ENCODE results near the gene SLC35G3. TPM values are rescaled to one million over a fixed set of nuclear protein-coding genes. Genes with fewer than 3 reads are reported as not detected.
"Not testable (repeated sequence)": the region's sequence is repeated elsewhere in the genome, so short reads cannot be mapped to it uniquely, and the experiment has no call there.

SLC35G3 gene
- not detected in 2 replicates for total RNA-seq (2014; rRNA removed; shearing (Covaris generic))

DNA sequence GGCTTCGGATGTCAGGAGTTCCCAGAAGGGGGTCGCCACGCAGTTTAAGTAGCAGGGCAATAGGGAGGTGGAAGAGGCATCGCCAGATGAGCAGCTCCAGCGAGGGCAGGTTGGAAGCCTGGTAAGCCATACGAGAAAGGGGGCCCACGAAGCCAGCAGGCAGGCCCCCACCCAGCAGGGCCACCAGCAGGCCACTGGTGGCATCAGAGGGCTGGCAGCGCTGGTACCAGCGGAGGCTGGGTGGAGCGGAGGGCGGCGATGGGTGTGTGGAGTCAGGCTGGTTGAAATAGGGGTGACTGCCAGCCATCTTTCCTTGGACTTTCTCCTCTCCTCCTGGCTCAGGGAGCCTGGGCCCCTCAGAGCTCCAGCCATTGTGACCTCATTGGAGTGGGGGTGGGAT lies at the start of gene SLC35G3:
Gene SLC35G3 (minus strand): TSS at position 393 of the 400 bp plus-strand sequence. CDS start 86 bp downstream, at position 307.
- DNase-seq (ENCODE audit: low spot score): not testable (repeated sequence)

- DNase-seq (ENCODE audit: low spot score): peak; percentile 70
Measured at GRCh38 chr17:35243561-35244340, 49.6 kb upstream of the SLC35G3 start.

GRCh38 chr17:35242805-35243560 lies 48.8 kb upstream of the SLC35G3 start, which contains the start of gene SLFN5:
TSS of gene SLFN5 (plus strand) at chr17:35243072. CDS start at chr17:35258691, 15,619 bp downstream.
- peak; percentile 94 for DNase-seq (ENCODE audit: low spot score)

DNA sequence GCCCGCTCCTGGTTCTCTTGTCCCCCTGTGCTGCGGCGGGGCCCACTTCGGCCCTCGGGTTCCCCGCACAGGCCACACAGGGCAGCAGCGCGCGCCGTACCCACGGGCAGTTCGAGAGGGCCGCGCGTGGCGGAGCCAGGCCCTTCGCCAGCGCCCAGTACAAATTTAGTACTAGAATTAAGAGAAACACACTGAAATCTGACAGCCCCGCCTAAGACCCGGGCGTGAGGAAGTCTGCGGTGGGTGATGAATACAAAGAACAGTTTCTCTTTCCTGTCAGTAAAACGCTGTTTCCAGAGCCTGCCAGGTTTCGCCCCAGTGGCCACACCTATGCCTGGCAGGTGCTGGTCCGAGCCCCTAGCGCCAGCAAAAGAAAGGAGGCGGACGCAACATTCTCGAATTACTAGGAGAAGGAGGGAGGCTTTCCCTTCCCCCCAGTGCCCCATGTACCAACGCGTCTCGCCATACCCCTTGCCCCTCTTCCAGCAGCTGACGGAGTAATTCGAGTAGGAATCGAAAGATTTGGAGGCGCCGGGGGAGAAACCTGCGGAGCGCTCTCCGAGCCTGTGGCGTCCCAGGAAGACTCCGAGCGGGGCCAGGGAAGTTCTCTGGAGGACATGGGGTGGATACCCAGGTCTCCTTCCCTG lies 48.1 kb upstream of the SLC35G3 start:
- DNase-seq (ENCODE audit: low spot score): peak; percentile 92

DNA sequence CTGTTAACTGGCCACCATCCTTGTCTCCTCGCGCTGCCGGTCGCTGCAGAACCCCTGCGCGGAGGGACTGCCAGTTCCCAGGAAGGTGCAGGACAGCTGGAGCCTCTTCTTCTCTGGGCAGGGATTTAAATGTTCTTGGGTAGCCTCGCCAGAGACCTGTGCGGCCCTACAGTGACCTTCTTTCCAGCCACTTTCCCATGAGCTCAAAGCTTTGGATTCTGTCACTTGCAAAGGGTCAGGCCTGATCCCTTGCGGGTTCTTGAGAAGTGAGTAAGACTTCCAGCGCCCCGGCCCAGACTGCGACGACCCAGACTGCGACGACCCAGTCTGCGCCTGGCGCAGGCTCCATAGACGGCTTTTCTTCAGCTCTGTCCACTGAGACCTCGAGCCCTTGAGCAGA lies 47.3 kb upstream of the SLC35G3 start:
- DNase-seq (ENCODE audit: low spot score): no peak

DNA sequence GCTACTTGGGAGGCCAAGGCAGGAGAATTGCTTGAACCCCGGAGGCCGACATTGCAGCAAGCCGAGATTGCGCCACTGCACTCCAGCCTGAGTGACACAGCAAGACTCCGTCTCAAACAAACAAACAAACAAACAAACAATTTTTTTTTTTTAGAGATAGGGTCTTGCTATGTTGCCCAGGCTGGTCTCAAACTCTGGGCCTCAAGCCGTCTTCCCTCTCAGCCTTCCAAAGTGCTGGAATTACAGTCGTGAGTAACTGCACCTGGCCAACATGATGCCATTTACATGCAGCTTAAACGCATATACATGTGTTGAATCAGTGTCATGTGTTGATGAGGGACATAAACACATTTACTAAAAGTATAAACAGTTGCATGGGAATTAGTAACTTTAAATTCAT lies 46.7 kb upstream of the SLC35G3 start:
- DNase-seq (ENCODE audit: low spot score): no peak

DNA sequence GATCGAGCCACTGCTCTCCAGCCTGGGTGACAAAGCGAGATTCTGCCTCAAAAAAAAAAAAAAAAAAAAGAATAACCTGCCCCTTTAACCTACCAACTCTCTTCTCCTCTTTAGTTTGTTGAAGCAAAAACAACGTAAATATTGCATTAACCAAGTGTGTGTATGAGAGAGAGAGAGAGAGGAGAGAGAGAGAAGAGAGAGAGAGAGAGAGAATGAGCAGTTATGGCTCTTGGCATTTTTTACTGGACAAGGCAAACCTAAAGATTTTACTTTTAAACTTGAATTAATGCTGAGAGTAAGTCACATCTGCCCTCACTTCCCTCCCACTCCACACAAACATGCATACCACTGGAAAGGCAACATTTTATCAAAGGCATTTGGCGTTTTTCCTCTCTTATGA lies 45.6 kb upstream of the SLC35G3 start:
- no peak for DNase-seq (ENCODE audit: low spot score)

DNA sequence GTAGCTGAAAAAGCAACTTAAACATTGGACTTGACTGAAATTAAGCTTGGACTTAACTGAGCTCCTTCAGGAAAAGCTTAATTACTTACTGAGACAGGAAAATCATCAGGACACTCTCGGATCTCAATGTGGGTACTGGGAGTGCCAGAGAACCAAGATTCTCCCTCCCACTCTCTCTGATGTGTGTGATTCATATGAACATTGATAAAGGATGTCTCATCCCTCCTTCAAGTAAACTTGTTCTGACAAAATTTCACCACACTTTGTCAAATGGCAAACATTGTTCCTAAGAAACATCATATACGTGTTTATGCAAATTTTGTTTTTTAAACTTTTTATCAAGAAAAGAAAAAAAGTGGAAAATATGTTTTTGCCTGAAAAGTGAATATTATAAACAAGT lies 44.6 kb upstream of the SLC35G3 start:
- no peak for DNase-seq (ENCODE audit: low spot score)

DNA sequence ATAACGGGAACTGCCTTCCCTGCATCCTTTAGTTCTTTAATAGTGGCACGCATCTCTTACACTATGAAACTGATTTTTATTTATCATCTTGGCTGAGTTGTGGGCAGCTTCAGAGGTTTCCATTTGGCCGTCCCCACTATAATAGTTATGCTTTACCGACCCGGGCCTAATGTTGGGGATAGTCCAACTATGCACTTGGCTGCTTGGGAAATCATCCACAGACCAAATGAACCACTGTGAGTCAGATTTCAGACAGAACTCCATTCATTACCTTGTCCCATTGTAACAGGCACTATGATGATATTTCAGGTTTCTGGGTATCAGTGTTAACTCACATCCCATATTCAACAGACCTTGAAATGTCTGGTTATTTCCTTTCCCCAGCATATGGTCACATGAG lies 42.6 kb upstream of the SLC35G3 start:
- no peak for DNase-seq (ENCODE audit: low spot score)

DNA sequence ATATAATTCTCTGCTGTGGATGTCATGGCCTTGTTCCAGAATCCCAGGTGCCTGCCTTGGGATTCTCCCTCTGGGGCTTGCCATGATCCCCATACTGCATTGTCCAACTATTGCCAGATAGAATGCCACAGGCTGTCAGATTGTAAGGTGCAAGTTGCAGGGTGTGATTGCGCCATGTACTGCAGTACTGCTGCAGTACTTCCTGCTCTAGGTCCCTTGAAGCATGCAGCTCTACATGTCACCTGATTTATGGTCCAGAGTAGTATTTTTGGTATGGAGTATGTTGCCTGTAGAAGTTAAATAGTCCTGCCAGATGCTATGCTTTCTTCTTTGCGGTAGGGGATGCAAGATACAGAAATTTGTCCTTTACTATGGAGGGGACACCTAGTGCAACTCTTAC lies 41.7 kb upstream of the SLC35G3 start:
- no peak for DNase-seq (ENCODE audit: low spot score)

GRCh38 chr17:35235289-35235688 lies 41.1 kb upstream of the SLC35G3 start:
- no peak for DNase-seq (ENCODE audit: low spot score)

DNA sequence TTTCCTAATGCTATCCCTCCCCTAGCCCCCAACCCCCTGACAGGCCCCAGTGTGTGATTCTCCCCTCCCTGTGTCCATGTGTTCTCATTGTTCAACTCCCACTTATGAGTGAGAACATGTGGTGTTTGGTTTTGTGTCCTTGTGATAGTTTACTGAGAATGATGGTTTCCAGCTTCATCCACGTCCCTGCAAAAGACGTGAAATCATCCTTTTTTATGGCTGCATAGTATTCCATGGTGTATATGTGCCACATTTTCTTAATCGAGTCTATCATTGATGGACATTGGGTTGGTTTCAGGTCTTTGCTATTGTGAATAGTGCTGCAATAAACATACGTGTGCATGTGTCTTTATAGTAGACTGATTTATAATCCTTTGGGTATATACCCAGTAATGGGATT lies 40.1 kb upstream of the SLC35G3 start:
- DNase-seq (ENCODE audit: low spot score): not testable (repeated sequence)

DNA sequence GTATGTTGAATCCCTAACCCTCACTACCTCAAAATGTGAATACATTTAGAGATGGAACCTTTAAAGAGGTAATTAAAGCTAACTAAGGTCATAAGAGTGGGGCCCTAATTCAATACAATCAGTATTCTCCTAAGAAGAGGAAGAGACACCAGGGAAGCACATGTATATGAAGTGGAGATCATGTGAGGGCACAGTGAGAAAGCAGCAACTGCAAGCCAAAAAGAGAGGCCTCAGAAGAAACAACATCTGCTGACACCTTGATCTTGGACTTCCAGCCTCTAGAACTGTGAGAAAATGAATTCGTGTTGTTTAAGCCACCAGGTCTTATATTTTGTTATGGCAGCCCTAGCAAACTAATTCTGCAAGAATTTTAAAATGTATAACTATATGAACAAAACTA lies 35.4 kb upstream of the SLC35G3 start:
- DNase-seq (ENCODE audit: low spot score): no peak

DNA sequence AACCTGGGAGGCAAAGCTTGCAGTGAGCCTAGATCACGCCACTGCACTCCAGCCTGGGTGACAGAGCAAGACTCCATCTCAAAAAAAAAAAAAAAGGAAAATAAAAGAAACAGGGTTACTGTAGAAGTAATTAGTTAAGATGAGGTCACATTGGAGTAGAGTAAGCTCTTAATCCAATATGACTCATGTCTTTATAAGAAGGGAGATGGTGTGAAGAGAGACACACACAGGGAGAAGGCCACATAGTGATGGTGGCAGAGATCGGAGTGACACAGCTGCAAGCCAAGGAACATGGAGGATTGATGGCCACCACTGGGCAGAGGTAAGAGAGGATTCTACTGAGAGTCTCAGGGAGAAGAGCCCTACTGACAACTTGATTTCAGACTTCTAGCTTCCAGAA lies 33.4 kb upstream of the SLC35G3 start:
- DNase-seq (ENCODE audit: low spot score): no peak

- DNase-seq (ENCODE audit: low spot score): no peak
Measured at GRCh38 chr17:35224436-35224835, 30.2 kb upstream of the SLC35G3 start.

- no peak for DNase-seq (ENCODE audit: low spot score)
Measured at GRCh38 chr17:35222452-35222851, 28.3 kb upstream of the SLC35G3 start.

DNA sequence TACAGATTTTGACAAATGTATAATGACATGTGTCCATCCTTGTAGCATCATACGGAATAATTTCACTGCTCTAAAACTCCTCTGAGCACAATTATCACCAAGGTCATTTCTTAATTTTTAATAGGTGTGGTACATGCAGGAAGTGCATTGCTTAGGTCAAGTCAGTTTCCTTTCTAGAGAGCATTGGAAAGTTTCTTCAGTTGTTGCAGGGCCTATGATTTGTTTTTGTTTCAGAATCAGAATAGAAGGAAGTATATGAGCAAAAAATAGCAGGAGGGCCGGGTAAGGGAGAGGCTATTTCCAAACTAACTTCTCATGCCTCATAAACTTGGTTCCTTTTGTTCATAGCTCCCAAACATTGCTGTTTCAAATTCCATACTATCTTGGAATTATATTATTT lies 24.7 kb upstream of the SLC35G3 start:
- no peak for DNase-seq (ENCODE audit: low spot score)

DNA sequence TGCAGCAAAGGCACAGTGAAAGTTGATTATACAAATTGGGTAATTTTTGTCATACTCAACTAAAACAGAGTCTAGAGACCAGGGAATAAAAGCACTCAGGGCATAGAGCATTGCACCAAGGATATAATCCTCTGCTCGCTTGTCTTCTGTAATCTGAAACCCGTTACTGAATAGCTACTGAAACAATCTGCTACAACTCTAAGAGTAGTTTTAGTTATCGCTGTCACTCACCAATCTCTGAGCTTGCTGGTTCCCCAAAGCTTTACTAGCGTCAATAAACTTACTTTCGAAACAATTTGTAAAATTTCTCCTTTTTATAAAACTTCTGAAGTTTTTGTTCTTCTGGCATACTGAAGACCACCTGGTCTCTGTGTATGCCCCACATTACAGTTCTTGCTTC lies 22.9 kb upstream of the SLC35G3 start:
- DNase-seq (ENCODE audit: low spot score): no peak

- DNase-seq (ENCODE audit: low spot score): no peak
Measured at GRCh38 chr17:35214631-35215273, 20.6 kb upstream of the SLC35G3 start.

- no peak for DNase-seq (ENCODE audit: low spot score)
Measured at GRCh38 chr17:35214192-35214591, 20.0 kb upstream of the SLC35G3 start.

- no peak for DNase-seq (ENCODE audit: low spot score)
Measured at GRCh38 chr17:35213412-35213940, 19.3 kb upstream of the SLC35G3 start.

DNA sequence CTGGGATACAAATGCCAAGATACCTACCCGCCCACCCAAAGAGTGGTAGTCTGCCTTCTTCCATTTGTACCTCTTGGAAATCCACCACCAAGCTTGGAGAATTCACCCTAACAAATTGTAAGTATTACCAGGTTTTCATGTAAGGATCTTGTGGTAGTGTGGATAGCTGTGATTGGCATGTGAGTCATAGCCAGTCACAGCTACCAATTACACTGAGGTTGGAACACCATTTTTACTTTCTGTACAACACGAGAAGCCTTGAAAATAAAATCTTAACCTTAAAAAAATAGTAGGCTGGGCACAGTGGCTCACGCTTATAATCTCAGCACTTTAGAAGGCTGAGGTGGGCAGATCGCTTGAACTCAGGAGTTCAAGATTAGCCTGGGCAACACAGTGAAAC lies 18.5 kb upstream of the SLC35G3 start:
- DNase-seq (ENCODE audit: low spot score): no peak

All from HT-29 (cell line).